Transverse colon (tissue), 3 donors: ENCODE results near the gene MAP2K5.

Experiments used
- CTCF ChIP-seq, 5 experiments: fragments of 200-600 bp in 3 of 5; fragments of 450-650 bp in 2 of 5; sonication (generic) in 3 of 5; IDR thresholded peaks; 1 replicate in 2 of 5; 2 replicates in 3 of 5; pipeline ENCODE4 v1.5.1; 2016 to 2017; ENCODE audit warnings: antibody characterized with exemption in 5 of 5, inconsistent platforms in 3 of 5, mild to moderate bottlenecking in 2 of 5, moderate library complexity in 1 of 5
- EP300 ChIP-seq: sonication (generic); formaldehyde crosslinking; IDR thresholded peaks from one replicate; pipeline ENCODE4 v1.6.1; 2017; ENCODE audit warnings: antibody characterized with exemption, low read depth
- POLR2A ChIP-seq: fragments of 450-650 bp; IDR thresholded peaks from one replicate; pipeline ENCODE4 v1.6.1; 2016; ENCODE audit warnings: antibody characterized with exemption, mild to moderate bottlenecking, moderate library complexity

GRCh38 chr15:67603063-67603462 lies 60.6 kb downstream of the MAP2K5 start:
- TF ChIP-seq CTCF (IDR thresholded peaks at IDR 0.05), result no peak
- no peak for TF ChIP-seq POLR2A
- TF ChIP-seq EP300, result no peak
